Stimulated activated CD4-positive, alpha-beta T cell treated with anti-CD3 and anti-CD28 coated beads, TNF-alpha, amount 100 ng/mL, for 1 hour (primary cell): ENCODE data around the gene THOC6.
A peak's percentile ranks its signal among the peaks of the same experiment; 100 is the strongest.

Source experiments
- DNase-seq, 3 donors: peaks; one replicate each; pipeline ENCODE4 v3.0.0-alpha.2; 2020; ENCODE audit warnings: low read depth in 3 of 3, low spot score in 1 of 3

THOC6 gene

DNA sequence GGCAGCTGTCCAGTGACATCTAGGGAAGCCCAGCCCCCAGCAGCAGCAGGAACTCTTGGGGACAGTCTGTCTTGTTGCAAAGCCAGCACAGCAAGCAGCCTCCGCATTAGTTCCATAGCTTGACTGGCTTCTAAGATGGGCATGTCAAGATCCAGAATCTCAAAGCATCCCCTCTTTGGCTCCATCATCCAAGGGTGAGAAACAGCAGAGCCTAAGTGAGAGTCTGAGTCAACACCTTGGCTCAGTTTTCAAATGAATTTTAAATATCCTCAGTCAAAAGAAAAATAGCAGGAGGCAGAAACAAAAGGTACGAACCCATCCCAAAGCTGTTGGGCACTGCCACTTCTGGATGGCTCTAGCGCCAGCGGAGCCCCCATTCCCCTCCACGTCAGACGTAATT is 8.9 kb upstream of the THOC6 start:
- no peak for DNase-seq

DNA sequence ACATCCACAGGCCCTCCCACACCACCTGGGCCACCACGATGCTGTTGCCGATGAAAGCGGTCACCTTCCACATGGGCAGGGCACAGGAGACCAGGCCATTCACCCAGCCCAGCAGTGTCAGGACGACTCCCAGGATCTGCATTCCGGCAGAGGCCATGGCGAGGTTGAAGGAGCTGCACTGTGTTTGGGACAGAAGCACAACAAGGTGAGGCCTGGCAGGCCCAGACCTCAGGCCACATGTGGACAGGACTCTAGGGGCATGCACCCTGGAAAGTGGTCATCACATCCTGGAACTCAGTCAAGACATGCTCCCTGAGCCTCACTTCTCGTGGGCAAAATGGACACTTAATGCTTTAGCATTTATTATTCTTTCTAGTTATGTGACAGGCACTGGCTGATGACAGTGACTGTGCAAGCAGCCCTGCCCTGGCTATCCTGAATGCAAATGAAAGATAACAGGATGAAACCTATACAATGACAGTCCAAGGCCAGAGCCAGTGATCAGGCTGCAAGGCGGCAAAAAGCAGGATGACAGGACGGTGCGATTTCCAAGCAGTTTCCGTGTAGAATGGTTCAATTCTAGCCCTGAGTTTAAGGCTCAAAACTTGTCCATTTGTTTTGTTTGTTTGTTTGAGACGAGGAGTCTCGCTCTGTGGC is 7.8 kb upstream of the THOC6 start:
- DNase-seq = no peak

DNA sequence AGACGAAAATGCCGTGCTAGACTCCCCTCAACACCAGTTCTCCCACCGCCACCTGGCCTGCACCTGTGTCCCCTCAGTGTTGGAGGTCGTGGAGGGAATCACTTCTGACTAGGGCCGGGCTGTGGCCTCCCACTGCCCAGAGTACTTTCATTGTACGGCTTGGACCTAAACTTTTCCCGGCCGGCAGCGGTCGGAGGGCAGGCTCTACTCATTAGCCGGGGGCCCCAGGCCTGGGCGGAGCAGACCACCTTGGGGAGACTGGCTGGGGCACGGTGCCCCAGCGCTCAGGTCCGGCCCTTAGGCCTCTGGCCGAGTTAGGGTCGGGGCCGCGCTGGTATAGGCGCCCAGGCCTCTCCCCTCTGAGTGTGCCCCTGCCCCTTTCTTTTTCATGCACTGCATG is 6.5 kb upstream of the THOC6 start:
- DNase-seq = no peak

DNA sequence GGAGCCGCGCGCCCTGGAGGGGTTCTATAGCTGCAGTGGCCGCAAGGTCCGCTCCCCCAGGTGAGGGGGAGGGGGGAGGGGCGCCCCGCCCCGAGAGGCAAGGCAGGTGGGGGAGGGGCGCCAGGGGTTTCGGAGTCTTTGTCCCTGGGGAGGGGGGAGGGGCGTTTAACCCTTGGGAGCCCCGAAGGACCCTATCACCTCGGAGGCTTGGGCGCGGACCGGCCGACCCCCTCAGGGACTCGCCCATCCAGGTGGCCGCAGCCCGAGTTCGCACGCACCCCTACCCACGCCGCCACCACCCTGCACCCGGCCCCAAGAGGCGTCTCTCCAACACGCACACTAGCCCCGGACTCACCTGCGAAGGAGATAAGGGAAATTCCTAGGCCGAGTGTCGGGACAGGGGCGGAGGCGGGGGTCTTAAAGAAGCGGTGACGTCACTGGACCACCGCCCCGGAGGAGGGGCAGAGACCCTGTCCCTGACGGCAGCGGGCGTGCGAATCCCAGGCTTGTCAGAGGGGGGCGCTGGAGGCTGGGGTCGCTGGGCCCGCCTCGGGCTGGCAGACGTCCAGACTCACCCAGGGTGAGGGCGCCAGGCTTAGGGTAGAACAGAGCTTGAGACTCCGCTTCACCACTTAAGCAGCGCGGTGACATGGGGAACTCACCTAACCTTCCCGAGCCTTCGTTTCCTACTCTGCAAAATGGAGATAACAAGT is 5.9 kb upstream of the THOC6 start, which contains the start of gene CLDN6:
Gene CLDN6, minus strand, starts transcription at position 390 of the 713 bp plus-strand sequence. CDS start 2,162 bp downstream, outside the sequence.
- no peak for DNase-seq

DNA sequence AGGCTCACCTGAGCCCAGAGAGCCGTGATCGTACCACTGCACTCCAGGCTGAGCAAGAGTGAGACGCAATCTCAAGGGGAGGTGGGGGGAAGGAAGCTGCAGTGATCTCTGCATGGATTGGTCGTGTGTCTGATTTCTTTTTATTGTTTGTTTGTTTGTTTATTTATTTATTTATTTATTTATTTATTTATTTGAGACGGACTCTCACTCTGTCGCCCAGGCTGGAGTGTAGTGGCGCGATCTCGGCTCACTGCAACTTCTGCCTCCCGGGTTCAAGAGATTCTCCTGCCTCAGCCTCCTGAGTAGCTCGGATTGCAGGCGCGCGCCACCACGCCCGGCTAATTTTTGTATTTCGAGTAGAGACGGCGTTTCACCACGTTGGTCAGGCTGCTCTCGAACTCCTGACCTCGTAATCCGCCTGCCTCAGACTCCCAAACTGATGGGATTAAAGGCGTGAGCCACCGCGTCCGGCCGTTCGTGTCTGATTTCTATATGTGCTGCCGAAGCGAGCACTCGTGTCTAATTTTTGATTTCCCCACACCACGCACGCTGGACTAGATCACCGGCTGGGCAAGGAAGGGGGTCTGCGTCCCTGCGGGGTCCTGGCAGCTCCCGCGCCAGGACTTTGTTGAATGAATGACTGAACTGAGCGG is 4.1 kb upstream of the THOC6 start:
- DNase-seq = no peak

DNA sequence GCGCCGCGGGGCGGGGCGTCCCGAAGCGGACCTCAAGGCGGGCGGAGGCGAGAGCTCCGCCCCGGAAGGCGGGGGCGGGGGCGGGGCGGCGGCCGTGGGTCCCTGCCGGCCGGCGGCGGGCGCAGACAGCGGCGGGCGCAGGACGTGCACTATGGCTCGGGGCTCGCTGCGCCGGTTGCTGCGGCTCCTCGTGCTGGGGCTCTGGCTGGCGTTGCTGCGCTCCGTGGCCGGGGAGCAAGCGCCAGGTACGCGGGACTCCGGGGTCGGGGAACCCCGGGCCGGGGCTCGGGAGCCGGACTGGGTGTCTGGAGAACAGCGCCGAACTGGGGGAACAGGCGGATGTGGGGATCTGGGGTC is 3.6 kb upstream of the THOC6 start, which contains the start of gene TNFRSF12A:
Gene TNFRSF12A, plus strand, starts transcription at position 122 of the 357 bp plus-strand sequence. Its CDS starts 30 bp downstream, at position 152.
- DNase-seq = peak in 2 of 3 donors; percentile 37 to 46

DNA sequence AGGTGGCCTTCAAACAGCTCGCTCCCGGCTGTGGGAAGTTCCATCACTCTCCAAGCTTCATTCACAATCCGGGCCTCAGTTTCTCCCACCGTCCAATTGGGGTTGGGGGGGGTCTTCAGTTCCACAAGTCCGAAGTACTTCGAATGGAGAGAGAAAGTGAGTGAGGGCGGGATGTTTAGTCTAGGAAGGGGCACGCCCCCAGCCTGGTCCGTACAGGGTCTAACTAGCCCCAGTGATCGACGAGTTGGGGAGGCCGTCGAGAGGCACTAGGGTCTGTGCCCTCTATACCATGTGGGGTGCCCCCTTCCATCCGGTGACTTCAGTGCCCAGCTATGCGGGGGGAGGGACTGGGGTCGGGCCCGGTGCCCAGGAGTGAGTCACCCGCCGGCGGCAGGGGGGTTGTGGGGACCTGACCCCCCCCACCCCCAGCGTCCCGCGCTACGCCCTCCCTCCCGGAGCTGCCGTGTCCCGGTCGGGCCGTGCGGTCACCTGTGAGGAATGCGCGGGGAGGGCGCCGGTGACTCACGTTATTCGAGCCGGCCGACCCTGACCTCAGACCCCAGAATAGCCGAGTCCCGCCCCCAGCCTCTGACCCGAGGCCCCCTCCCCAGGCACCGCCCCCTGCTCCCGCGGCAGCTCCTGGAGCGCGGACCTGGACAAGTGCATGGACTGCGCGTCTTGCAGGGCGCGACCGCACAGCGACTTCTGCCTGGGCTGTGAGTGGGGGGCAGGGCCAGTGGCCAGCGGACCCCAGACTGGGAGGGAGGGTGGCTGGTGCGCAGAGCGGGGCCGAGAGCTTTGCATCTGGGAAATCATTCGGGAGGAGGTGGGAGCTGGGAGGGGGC is 3.0 kb upstream of the THOC6 start:
- DNase-seq = peak in 1 of 3 donors; percentile 49

DNA sequence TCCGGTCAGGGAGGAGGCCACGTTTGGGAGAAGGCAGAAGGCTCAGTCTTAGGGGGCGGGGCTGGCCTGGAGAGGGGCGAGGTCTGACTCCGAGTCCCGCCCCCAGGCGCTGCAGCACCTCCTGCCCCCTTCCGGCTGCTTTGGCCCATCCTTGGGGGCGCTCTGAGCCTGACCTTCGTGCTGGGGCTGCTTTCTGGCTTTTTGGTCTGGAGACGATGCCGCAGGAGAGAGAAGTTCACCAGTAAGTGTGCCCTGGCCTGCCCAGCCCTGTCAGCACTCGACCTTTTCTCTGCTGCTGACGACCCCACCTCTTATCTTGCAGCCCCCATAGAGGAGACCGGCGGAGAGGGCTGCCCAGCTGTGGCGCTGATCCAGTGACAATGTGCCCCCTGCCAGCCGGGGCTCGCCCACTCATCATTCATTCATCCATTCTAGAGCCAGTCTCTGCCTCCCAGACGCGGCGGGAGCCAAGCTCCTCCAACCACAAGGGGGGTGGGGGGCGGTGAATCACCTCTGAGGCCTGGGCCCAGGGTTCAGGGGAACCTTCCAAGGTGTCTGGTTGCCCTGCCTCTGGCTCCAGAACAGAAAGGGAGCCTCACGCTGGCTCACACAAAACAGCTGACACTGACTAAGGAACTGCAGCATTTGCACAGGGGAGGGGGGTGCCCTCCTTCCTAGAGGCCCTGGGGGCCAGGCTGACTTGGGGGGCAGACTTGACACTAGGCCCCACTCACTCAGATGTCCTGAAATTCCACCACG is 2.2 kb upstream of the THOC6 start:
- peak; percentile 35 to 67 (median 66) for DNase-seq

DNA sequence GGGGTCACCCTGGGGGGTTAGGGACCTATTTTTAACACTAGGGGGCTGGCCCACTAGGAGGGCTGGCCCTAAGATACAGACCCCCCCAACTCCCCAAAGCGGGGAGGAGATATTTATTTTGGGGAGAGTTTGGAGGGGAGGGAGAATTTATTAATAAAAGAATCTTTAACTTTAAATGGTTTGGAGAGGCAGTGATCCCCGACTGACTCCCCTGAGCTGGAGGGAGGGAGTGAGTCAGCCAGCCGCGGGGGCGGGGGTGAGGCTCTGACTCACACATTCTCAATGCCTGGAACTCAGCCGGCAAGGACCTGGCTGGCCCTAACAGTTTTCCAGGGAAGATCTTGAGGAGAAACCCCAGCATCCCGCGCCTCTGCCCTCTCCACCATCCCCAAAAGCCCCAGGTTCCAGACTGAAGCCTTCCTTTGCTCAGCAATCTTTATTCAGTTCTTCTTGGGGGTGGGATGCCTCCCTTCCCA is 1.6 kb upstream of the THOC6 start:
- DNase-seq = peak; percentile 66 to 89 (median 75)

DNA sequence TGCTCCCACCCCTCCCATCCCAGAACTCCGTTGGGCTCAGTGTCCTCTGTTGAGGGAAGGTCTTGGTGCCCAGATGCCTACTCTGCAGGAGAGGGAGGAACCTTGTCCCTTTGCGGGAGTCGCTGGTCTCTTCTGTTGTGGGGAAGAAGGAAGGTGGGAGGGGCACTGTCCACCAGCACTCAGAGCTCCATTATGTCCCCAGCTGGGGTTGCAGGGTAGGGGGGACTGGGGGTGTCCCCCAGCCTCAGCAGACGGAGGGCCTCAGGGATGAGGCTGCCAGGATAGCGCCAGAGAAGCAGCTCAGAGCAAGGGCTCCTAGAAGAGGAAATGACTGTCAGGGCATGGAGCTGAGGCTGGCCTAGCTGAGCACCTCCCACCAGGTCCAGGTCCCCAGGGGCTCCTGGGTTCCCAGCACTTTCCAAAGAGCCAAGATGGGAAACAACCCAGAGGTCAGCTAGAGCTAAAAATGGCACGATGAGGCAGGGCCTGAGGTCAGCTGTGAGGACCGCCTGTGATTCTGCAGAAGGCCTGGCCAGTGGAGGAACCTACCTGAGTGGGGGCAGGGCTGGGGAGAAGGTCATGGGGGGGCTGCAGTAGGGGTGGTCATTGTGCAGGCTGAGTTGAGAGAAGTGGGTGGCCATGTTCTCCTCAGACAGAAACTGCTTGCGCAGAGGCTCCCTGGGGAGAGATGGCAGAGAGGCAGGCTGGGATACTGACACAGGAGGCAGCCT is 986 bp upstream of the THOC6 start:
- no peak for DNase-seq

DNA sequence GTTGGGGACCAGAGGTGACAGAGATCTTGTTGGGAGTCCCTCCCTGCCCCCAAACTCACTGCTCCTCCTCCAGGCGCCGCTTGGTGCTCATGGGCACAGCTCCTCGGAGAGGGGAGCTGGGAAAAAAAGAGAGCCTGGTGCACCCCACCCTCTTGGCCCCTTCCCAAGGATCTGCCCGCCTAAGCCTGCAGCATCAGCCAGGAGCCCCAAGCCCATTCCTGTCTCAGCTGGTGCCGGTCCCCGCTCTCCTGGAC is 493 bp upstream of the THOC6 start:
- DNase-seq = no peak

DNA sequence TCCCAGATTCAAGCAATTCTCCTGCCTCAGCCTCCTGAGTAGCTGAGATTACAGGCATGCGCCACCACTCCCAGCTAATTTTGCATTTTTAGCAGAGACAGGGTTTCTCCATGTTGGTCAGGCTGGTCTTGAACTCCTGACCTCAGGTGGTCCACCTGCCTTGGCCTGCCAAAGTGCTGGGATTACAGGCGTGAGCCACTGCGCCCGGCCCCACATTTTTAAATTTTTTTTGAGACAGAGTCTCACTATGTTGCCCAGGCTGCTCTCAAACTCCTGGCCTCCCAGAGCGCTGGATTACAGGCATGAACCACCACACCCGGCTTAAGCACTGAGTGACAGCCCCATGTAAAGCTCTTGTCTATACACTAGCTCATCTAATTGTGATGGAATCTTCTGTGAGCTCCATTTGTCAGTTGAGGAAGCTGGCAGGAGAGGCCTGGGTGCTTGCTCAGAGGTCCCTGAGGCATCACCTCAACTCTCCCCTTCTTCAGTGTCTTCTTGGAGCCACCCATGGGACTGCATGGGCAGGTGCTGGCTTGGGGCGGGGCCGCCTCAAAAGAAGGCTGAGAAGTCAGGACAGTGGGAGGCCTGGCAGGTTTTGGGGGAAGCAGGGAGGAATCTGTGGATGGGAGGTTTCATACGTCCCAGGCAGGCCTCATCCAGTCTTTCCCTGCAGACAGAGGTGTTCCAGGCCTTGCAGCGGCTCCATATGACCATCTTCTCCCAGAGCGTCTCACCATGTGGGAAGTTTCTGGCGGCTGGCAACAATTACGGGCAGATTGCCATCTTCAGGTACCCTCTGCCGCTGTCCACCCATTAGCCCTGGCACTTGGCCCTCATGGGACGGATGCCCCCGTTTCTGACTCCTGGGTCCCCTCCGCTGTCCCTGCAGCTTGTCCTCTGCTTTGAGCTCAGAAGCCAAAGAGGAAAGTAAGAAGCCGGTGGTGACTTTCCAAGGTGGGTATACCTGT is 1.5 kb downstream of the THOC6 start:
- no peak for DNase-seq

DNA sequence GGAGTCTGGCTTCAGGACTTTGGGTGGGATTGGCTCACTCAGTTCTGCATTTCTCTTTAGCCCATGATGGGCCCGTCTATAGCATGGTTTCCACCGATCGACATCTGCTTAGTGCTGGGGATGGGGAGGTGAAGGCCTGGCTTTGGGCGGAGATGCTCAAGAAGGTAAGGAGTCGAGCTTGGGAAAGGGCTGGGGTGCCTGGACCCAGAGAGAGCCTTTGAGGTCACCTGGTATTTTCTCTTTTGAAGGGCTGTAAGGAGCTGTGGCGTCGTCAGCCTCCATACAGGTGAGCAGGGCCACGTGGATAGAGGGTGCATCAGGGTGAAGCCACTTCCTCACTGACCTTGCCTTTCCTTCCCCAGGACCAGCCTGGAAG is 2.2 kb downstream of the THOC6 start:
- DNase-seq = no peak

DNA sequence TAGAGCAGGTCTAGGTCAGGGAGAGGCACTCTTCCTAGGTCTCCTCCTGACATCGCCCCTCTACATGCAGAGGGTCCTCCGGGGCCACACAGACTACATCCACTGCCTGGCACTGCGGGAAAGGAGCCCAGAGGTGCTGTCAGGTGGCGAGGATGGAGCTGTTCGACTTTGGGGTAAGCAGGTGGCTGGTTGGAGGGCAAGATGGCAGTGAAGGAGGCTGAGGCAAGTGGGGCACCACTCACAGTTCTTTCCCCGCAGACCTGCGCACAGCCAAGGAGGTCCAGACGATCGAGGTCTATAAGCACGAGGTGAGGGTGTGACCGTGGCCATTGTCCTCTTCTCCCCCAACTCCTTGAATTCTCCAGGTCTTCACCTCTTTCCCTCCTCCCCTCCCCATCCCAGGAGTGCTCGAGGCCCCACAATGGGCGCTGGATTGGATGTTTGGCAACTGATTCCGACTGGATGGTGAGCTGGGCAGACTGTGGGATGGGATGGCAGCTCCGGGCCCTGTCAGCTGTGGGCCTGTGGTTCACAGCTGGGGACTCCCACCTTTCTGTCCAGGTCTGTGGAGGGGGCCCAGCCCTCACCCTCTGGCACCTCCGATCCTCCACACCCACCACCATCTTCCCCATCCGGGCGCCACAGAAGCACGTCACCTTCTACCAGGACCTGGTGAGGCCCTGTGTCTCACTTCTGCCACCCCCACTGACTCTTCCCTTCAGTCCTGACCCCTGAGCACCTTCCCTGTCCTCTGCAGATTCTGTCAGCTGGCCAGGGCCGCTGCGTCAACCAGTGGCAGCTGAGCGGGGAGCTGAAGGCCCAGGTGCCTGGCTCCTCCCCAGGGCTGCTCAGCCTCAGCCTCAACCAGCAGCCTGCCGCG is 3.0 kb downstream of the THOC6 start:
- no peak for DNase-seq

DNA sequence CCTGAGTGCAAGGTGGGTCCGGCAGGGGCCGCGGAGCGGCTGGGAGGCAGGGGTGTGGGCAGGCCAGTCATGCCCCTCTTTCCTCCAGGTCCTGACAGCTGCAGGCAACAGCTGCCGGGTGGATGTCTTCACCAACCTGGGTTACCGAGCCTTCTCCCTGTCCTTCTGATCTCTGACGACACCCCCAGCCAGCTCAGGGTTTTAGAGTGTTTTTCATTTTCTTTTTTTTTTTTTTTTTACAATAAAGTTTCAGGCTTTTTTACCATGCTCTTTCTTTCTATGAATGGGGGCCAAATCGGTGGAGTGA is 3.6 kb downstream of the THOC6 start:
- DNase-seq = no peak

DNA sequence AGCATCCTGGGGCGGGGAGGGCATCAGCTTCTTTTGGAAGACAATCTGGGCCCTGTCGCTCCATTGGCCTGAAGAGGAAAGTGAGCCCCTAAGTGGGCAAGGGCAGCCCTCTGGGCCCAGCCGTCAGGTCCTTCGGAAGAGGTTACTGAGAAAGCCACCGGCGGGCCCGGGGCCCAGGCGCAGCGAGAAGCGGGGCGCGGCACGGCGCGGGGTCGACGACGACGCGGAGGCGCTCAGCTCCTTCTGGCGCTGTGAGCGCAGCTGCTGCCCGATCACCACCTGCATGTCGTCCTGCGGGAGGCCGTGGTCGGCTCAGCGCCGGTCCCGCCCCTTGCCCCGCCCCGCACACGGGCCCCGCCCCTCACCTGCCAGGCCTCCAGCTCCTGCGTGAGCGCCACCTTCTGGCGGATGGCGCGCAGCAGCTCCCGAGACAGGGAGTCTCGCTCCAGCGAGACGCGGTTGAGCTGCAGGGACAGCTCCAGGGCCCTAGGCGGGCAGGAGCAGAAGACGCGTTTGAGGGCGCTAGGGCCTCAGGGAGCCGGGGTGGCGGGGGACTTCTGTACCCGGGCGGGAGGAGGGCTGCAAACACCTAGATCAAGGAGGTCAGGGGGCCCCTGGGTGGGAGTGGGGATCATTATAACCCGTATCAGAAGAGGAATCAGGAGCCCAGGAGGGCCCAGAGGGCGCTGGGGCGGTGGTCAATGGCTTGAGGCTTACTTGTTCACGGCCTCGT is 4.3 kb downstream of the THOC6 start:
- DNase-seq = peak; percentile 56 to 90 (median 83)

DNA sequence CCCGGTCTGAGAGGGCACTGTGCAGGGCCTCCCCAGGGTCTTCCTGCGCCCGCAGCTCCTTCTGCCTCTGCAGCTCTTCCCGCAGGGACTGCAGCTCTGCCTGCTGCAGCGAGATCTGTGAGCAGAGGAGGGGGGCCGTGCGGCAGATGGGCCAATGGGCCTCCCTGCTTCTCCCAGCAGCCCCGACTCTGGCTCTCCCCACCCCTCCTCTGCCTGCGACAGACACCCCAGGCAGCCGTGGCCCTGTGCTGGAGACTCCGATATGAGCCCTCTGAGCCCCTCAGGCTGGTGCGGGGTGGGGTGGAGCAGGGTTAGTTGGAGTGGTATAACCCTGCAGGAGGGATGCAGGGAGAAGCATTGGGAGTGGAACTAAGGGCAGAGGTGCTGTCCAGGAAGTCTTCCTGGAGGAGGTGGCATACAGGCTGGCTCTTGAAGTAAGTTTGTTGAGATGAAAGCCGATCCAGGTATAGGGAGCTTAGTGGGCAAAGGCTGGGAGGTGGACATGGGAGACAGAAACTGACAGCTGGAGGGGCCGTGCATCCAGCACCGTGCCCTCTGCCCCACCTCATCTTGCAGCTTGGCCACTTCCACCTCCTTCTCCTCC is 5.0 kb downstream of the THOC6 start:
- DNase-seq = no peak
